PFSK-1 (cell line): ENCODE data around the gene GASK1A.

ENCODE experiments used
- FOXP2 ChIP-seq: optimal IDR thresholded peaks from 2 replicates; pipeline ENCODE3; 2011; ENCODE audit warnings: borderline replicate concordance, control low read depth, inconsistent platforms; ENCODE audit not compliant: insufficient read depth; ENCODE audit errors: extremely low read length, extremely low read depth
- POLR2AphosphoS5 ChIP-seq: IDR thresholded peaks from 2 replicates; pipeline ENCODE4 v1.6.1; 2012; ENCODE audit warnings: low read depth, mild to moderate bottlenecking, control low read depth, low read length, moderate library complexity
- REST ChIP-seq, 2 experiments: IDR thresholded peaks; 2 replicates each; pipeline versions ENCODE4 v1.6.1 to v1.8.0; 2011 to 2012; ENCODE audit warnings: low read depth in 2 of 2, low read length in 2 of 2, control low read depth in 1 of 2, inconsistent platforms in 1 of 2, mild to moderate bottlenecking in 1 of 2, moderate library complexity in 1 of 2; ENCODE audit not compliant: insufficient read depth in 1 of 2
- SIN3A ChIP-seq: IDR thresholded peaks from 2 replicates; pipeline ENCODE4 v1.6.1; 2012; ENCODE audit warnings: mild to moderate bottlenecking, low read length, moderate library complexity, borderline replicate concordance; ENCODE audit not compliant: insufficient read depth

- TF ChIP-seq REST (IDR thresholded peaks at IDR 0.05; ENCODE audit: insufficient read depth in 1 of 2, low read depth in 2 of 2, low read length in 2 of 2): no peak
- TF ChIP-seq POLR2AphosphoS5: no peak
- TF ChIP-seq SIN3A: no peak
- no peak for TF ChIP-seq FOXP2
Measured at GRCh38 chr3:43074482-43074881, 95.4 kb downstream of the GASK1A start.
